ENCODE data around the gene ZNF141. TPM values are rescaled to one million over a fixed set of nuclear protein-coding genes. Genes with fewer than 3 reads are reported as not detected.
"Not testable (repeated sequence)": the region's sequence is repeated elsewhere in the genome, so short reads cannot be mapped to it uniquely, and the experiment has no call there.

The ZNF141 gene
- total and polyA plus RNA-seq, 11 donors: 2.6 to 12.5 (median 5.8) TPM

- TF ChIP-seq POLR2A (IDR thresholded peaks at IDR 0.05): no peak
- ATAC-seq: no peak
- Histone ChIP-seq H3K4me3 (no peak overlapping the region), H3K27me3 (no peaks in the 10 kb centered on the region), H3K4me1 (no peaks in the 10 kb centered on the region), H3K9me3 (peaks cover 7 to 100% (median 89%) of the 10 kb centered on the region in 12 donors), H3K27ac (no peak overlapping the region), H3K36me3 (peaks cover 0 to 5% (median 0%) of the 10 kb centered on the region in 9 donors)
- WGBS, 4 donors: 4 to 12% (median 5%) methylated on average over 14 to 46 of the region's 46 CpGs
- intact Hi-C loops (cut with DNase I): no loop called here
- DNase-seq: no peak
These were observed 48.5 kb downstream of the ZNF141 start for GRCh38 chr4:385934-386707.

DNA sequence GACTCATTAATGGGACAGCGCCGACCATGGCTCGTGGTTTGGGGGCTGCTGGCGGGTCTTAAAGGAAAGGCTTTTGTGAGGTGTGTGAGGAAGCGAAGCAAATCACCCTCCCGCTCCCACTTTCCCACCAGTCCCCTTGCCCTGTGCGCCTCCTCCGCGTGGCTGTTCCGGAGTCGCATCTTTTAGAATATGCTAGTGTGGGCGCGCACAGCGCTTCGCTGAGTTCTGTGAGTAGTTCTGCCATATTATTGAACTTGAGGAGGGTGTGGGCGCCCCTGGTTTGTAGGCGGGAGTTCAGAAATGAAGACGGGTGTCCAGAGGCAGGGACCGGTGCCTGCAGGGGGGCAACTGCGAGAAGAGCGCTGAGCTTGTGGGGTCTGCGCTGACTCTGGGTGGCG lies 49.1 kb downstream of the ZNF141 start:
- no peak overlapping the region for H3K27ac ChIP-seq
- DNase-seq (no peak), ATAC-seq (no peak)
- H3K27me3 ChIP-seq: no peaks in the 10 kb centered on the region
- H3K36me3 ChIP-seq: peaks cover 0 to 5% (median 0%) of the 10 kb centered on the region in 9 donors
- peaks cover 7 to 99% (median 85%) of the 10 kb centered on the region in 12 donors for H3K9me3 ChIP-seq
- H3K4me3 ChIP-seq: no peak overlapping the region
- H3K4me1 ChIP-seq: no peaks in the 10 kb centered on the region
- intact Hi-C loops (cut with DNase I): no loop called here
- 8 to 21% (median 13%) methylated on average over 20 to 23 of the region's 23 CpGs for WGBS, 4 donors
- no peak for TF ChIP-seq POLR2A (IDR thresholded peaks at IDR 0.05)
- TF ChIP-seq, protein P1, sequence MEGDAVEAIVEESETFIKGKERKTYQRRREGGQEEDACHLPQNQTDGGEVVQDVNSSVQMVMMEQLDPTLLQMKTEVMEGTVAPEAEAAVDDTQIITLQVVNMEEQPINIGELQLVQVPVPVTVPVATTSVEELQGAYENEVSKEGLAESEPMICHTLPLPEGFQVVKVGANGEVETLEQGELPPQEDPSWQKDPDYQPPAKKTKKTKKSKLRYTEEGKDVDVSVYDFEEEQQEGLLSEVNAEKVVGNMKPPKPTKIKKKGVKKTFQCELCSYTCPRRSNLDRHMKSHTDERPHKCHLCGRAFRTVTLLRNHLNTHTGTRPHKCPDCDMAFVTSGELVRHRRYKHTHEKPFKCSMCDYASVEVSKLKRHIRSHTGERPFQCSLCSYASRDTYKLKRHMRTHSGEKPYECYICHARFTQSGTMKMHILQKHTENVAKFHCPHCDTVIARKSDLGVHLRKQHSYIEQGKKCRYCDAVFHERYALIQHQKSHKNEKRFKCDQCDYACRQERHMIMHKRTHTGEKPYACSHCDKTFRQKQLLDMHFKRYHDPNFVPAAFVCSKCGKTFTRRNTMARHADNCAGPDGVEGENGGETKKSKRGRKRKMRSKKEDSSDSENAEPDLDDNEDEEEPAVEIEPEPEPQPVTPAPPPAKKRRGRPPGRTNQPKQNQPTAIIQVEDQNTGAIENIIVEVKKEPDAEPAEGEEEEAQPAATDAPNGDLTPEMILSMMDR (IDR thresholded peaks at IDR 0.05): no peak

GRCh38 chr4:404006-404405 lies 66.4 kb downstream of the ZNF141 start:
- intact Hi-C loops (cut with DNase I): no loop called here
- ATAC-seq (no peak), DNase-seq (no peak)
- Histone ChIP-seq H3K36me3 (no peaks in the 10 kb centered on the region), H3K27me3 (no peaks in the 10 kb centered on the region), H3K4me1 (no peaks in the 10 kb centered on the region), H3K9me3 (peaks cover 0 to 97% (median 59%) of the 10 kb centered on the region in 12 donors), H3K4me3 (no peak overlapping the region), H3K27ac (no peak overlapping the region)
- 89 to 96% (median 95%) methylated on average over 7 to 20 of the region's 20 CpGs for WGBS, 4 donors
- TF ChIP-seq POLR2A (IDR thresholded peaks at IDR 0.05): no peak
- TF ChIP-seq, protein P1 (IDR thresholded peaks at IDR 0.05): no peak

DNA sequence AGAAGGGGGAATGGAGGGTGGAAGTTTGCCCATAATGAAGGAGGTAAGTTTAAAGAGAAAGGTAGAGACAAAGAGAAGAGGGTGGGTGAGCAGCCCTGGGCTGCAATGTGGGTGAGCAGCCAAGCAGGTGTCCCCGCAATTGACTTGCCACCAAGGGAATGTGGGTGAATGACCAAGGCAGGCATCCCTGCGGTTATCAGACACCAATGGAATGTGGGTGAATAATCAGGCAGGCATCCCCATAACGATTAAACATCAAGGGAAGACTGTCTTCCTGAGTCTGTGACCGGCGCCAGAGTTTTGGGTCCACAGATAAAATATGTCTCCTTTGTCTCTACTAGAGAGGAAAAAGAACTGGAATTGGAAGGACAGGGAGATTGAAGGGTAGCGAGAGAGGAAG lies 70.7 kb downstream of the ZNF141 start:
- intact Hi-C loops (cut with DNase I); H3K27ac ChIP-seq; ATAC-seq; H3K4me1 ChIP-seq; DNase-seq; H3K4me3 ChIP-seq; H3K27me3 ChIP-seq; H3K36me3 ChIP-seq: not testable (repeated sequence)
- WGBS, 4 donors: 89 to 95% (median 94%) methylated on average over 6 of the region's 6 CpGs
- peaks cover 0 to 97% (median 70%) of the 10 kb centered on the region in 12 donors for H3K9me3 ChIP-seq

DNA sequence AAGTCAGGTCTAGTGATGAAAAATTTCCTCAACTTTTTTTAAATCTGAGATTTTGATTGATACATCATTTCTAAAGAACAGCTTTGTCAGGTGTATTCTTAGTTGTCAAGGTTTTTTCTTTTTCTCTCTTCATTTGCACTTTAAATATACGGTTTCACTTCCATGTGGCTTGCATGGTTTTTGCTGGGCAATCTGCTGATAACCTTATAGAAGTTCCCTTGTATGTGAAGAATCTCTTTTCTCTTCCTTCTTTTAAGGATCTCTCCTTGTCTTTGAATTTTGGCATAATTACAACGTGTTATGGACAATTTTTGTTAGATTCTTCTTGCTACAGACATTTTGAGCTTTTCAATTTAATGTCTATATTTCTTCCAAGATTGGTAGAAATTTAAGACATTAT lies 85.0 kb downstream of the ZNF141 start:
- peaks cover 10 to 100% (median 96%) of the 10 kb centered on the region in 12 donors for H3K9me3 ChIP-seq
- intact Hi-C loops (cut with DNase I): loop anchor here in 1 of 10 donors (10.0 kb wide), 1 partner anchor 48 kb away; no protein-coding TSS in a partner anchor

More for the DNA sequence above, 85.0 kb downstream of the ZNF141 start:
- 85 to 98% (median 94%) methylated on average over 2 of the region's 2 CpGs for WGBS, 4 donors
- H3K4me3 ChIP-seq: no peak overlapping the region
- TF ChIP-seq POLR2A (IDR thresholded peaks at IDR 0.05): no peak
- TF ChIP-seq, protein P1 (IDR thresholded peaks at IDR 0.05): no peak
- no peaks in the 10 kb centered on the region for H3K27me3 ChIP-seq
- DNase-seq (no peak), ATAC-seq (no peak)
- no peak overlapping the region for H3K27ac ChIP-seq
- peaks cover 0 to 26% (median 8%) of the 10 kb centered on the region in 9 donors for H3K36me3 ChIP-seq
- no peaks in the 10 kb centered on the region for H3K4me1 ChIP-seq

MicroRNA genes within 50 kb of the gene (microRNA counts, 767-probe panel; counts per million panel counts)
- 0 to 71.6 counts per million in 2 donors for microRNA hsa-miR-571

Small RNA genes within 50 kb of the gene (microRNA-seq; reads per million reads assigned to microRNA genes)
- 0 reads per million in 4 donors for gene MIR571

Other genes with a start within 250 kb of the ZNF141 start
- gene ZNF718, start 213.3 kb upstream of the ZNF141 start, total RNA-seq: 1 to 10 TPM; 2.4 to 6.5 (median 3.3) TPM
- 1 to 10 TPM; 1.1 to 1.9 TPM for gene ZNF718, start 213.3 kb upstream of the ZNF141 start, polyA plus RNA-seq
- gene ZNF732, start 32.3 kb upstream of the ZNF141 start, total RNA-seq: under 1 TPM in 1 of 9 donors, not detected in 8; 0.32 TPM
- under 1 TPM; 0.04 to 0.08 TPM for gene ZNF732, start 32.3 kb upstream of the ZNF141 start, polyA plus RNA-seq
- gene ZNF721, start 161.3 kb downstream of the ZNF141 start, total RNA-seq: 10 to 100 TPM in 7 of 9 donors, 1 to 10 TPM in 2; 5.5 to 20.3 (median 12.5) TPM
- 1 to 10 TPM; 8.0 to 8.2 TPM for gene ZNF721, start 161.3 kb downstream of the ZNF141 start, polyA plus RNA-seq
- gene PIGG, start 161.4 kb downstream of the ZNF141 start, total RNA-seq: 10 to 100 TPM; 11.2 to 26.9 (median 14.9) TPM
- gene PIGG, start 161.4 kb downstream of the ZNF141 start, polyA plus RNA-seq: 10 to 100 TPM; 14.0 to 19.4 TPM
- gene TMEM271, start 238.5 kb downstream of the ZNF141 start, total RNA-seq: not detected
- gene TMEM271, start 238.5 kb downstream of the ZNF141 start, polyA plus RNA-seq: not detected

All from heart left ventricle (tissue), 16 donors.